ENCODE measurements around the gene DDR1.

DNA sequence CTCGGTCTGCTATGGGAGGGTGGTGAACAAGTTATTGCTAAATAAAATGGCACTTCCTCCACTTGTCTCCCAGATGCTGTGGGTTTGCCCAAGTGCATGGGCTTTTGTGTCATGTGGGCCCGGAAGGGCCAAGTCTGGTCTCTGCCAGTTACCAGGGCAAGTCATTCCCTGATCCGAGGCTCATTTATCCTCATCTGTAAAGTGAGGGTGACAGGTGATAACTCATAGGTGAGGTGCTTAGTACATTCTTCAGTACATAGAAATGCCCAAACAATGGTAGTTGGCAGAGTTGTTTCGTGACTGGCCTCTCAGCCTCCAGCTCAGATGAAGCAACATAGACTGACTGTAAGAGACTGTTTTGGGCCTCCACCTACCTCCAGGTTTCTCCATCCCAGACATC, 54.4 kb downstream of the DDR1 start:
- TF ChIP-seq, protein P1, sequence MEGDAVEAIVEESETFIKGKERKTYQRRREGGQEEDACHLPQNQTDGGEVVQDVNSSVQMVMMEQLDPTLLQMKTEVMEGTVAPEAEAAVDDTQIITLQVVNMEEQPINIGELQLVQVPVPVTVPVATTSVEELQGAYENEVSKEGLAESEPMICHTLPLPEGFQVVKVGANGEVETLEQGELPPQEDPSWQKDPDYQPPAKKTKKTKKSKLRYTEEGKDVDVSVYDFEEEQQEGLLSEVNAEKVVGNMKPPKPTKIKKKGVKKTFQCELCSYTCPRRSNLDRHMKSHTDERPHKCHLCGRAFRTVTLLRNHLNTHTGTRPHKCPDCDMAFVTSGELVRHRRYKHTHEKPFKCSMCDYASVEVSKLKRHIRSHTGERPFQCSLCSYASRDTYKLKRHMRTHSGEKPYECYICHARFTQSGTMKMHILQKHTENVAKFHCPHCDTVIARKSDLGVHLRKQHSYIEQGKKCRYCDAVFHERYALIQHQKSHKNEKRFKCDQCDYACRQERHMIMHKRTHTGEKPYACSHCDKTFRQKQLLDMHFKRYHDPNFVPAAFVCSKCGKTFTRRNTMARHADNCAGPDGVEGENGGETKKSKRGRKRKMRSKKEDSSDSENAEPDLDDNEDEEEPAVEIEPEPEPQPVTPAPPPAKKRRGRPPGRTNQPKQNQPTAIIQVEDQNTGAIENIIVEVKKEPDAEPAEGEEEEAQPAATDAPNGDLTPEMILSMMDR (IDR thresholded peaks at IDR 0.05), result no peak
- TF ChIP-seq TCF7L2 (IDR thresholded peaks at IDR 0.05; ENCODE audit: low read depth, low read length) (no peak), POLR2AphosphoS5 (IDR thresholded peaks at IDR 0.05; ENCODE audit: low read depth, low read length) (no peak), SIN3A (IDR thresholded peaks at IDR 0.05; ENCODE audit: borderline replicate concordance, insufficient read depth, low read depth, low read length) (no peak)
- TF ChIP-seq, protein P2, sequence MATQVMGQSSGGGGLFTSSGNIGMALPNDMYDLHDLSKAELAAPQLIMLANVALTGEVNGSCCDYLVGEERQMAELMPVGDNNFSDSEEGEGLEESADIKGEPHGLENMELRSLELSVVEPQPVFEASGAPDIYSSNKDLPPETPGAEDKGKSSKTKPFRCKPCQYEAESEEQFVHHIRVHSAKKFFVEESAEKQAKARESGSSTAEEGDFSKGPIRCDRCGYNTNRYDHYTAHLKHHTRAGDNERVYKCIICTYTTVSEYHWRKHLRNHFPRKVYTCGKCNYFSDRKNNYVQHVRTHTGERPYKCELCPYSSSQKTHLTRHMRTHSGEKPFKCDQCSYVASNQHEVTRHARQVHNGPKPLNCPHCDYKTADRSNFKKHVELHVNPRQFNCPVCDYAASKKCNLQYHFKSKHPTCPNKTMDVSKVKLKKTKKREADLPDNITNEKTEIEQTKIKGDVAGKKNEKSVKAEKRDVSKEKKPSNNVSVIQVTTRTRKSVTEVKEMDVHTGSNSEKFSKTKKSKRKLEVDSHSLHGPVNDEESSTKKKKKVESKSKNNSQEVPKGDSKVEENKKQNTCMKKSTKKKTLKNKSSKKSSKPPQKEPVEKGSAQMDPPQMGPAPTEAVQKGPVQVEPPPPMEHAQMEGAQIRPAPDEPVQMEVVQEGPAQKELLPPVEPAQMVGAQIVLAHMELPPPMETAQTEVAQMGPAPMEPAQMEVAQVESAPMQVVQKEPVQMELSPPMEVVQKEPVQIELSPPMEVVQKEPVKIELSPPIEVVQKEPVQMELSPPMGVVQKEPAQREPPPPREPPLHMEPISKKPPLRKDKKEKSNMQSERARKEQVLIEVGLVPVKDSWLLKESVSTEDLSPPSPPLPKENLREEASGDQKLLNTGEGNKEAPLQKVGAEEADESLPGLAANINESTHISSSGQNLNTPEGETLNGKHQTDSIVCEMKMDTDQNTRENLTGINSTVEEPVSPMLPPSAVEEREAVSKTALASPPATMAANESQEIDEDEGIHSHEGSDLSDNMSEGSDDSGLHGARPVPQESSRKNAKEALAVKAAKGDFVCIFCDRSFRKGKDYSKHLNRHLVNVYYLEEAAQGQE (IDR thresholded peaks at IDR 0.05; ENCODE audit: insufficient read depth in 1 of 2, low read depth in 2 of 2, low read length in 1 of 2), result no peak

Measured in Panc1 (cell line).